Measurements from ENCODE around the gene PRMT7.
A peak's percentile ranks its signal among the peaks of the same experiment; 100 is the strongest.

Gene PRMT7, protein sequence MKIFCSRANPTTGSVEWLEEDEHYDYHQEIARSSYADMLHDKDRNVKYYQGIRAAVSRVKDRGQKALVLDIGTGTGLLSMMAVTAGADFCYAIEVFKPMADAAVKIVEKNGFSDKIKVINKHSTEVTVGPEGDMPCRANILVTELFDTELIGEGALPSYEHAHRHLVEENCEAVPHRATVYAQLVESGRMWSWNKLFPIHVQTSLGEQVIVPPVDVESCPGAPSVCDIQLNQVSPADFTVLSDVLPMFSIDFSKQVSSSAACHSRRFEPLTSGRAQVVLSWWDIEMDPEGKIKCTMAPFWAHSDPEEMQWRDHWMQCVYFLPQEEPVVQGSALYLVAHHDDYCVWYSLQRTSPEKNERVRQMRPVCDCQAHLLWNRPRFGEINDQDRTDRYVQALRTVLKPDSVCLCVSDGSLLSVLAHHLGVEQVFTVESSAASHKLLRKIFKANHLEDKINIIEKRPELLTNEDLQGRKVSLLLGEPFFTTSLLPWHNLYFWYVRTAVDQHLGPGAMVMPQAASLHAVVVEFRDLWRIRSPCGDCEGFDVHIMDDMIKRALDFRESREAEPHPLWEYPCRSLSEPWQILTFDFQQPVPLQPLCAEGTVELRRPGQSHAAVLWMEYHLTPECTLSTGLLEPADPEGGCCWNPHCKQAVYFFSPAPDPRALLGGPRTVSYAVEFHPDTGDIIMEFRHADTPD

DNA sequence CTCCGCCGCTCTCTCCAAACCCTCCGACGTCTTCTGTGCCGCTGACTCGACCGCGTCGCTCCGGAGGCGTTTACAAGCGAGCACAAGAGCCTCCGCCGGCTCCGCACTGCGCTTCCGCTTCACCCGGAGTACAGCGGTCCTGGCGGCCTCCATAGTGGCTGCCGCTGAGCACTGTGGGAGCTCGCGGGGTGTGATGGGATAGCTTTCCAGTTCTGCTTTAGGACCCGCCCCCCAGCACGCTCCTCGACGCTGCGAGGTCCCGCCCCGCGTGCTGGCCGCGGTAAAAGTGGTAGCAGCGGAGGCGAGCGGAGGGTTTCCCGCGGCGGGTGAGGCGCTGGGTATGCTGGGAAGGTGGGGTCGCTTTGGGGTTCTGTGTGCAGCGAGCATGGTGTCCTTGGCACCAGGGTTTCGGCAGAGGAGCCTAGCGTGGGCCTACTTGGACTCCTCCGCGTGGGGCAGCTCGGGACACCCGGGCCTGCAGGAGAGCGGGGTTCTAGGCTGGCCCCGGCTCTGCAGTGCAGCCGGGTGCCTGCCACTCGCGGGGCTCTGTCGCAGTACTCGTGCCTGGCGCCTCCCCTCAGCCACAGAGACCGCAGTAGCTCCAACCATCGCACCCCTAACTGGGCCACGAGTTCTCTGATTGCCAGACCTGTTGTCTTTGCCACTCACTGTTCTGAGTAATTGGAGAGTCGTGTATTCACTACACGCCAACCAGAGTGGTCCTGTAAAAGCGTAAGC is at the start of gene PRMT7, which contains the start of gene SLC7A6OS:
PRMT7 (plus strand) TSS at position 246 of the 738 bp plus-strand sequence. CDS start 4,961 bp downstream, outside the sequence.
SLC7A6OS (minus strand) TSS at position 173 of the 738 bp plus-strand sequence; CDS start at position 153, 20 bp downstream.
- TF ChIP-seq, protein P1, sequence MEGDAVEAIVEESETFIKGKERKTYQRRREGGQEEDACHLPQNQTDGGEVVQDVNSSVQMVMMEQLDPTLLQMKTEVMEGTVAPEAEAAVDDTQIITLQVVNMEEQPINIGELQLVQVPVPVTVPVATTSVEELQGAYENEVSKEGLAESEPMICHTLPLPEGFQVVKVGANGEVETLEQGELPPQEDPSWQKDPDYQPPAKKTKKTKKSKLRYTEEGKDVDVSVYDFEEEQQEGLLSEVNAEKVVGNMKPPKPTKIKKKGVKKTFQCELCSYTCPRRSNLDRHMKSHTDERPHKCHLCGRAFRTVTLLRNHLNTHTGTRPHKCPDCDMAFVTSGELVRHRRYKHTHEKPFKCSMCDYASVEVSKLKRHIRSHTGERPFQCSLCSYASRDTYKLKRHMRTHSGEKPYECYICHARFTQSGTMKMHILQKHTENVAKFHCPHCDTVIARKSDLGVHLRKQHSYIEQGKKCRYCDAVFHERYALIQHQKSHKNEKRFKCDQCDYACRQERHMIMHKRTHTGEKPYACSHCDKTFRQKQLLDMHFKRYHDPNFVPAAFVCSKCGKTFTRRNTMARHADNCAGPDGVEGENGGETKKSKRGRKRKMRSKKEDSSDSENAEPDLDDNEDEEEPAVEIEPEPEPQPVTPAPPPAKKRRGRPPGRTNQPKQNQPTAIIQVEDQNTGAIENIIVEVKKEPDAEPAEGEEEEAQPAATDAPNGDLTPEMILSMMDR (IDR thresholded peaks at IDR 0.05; ENCODE audit: insufficient read depth, low read depth, low read length, missing control alignments): no peak
- DNase-seq (ENCODE audit: low read depth): peak; percentile 95
- H3K4me3 ChIP-seq (ENCODE audit: low read depth, low read length): peak within 1 kb of the TSS; percentile 89

DNA sequence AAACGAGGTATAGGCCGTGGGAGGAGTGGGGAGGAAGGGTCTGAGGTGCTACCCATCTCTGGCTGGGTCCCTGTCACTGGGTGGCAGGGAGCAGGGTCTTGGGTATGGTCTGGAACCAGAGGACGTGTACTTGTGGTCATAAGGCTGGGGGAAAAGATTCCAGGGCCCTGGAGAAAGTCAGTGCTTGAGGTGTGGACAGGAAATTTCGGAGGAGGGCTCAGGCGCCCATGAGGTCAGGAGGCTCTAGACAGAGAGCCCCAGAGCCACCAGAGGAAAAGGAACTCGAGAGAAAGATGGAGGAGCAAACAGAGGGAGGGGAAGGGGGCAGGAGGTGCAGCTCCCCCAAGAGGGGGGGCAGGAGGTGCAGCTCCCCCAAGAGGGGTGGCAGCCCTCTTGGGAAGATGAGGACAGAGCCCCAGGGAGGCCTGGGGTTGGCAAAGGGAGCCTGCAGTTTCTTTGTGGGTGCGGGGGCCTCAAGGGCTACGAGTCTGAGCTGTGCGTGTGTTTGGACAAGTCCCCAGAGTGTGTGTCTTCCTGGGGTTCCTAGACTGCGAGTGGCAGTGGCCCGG is 47.2 kb upstream of the PRMT7 start:
- no peak for DNase-seq (ENCODE audit: low read depth)
- peak overlapping the region; percentile 72 for H3K4me3 ChIP-seq (ENCODE audit: low read depth, low read length)
- TF ChIP-seq, protein P1 (IDR thresholded peaks at IDR 0.05; ENCODE audit: insufficient read depth, low read depth, low read length, missing control alignments): no peak

DNA sequence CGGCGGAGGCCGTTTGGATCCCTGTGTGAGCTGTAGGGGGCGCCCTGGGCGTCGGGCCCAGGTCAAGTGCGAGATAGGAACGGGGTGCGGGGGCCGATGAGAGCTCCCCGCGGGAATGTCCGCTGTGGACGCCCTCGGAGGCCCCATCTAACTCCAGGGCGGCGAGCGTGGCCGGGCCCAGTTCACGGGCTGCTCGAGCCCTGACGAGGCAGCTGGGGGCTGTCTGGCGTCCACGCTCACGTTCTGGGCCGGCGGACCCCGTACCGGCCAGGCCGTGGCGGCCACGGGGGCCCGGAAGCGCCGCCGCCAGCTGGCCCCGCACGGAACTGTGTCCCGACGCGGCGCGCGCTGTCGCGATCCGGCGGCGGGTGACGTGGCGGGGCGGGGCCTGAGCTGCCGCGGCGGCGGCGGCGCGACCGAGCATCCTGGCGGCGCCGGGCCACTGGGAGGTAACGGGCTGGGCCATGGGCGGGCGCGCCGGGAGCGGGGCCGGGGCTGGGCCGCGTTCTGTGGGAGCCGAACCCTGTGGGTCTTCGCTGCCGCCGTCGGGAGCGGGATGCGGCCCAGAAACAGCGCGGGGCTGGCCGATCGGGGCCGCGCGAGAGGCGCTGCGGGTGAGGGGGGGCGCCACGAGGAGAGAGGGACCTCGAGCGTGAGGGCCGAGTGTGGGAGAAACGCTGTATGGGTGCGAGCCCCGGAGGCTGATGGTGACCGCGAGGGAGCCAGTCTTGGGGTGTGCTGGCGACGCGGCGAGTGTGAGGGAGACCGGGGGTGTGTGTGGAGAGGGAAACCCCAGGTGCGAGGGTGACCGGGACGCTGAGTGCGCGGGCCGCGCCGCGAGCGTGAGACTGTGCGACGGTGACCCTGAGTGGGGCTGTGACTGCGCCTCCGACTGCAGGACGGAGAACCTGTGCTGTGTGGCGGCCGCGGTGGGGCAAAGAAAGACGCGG is 46.4 kb upstream of the PRMT7 start, which contains the start of gene SLC7A6:
SLC7A6 (plus strand) TSS at position 399 of the 950 bp plus-strand sequence. CDS start 10,201 bp downstream, outside the sequence.
- DNase-seq (ENCODE audit: low read depth): peak; percentile 92
- H3K4me3 ChIP-seq (ENCODE audit: low read depth, low read length): peak within 1 kb of the TSS; percentile 72
- TF ChIP-seq, protein P1 (IDR thresholded peaks at IDR 0.05; ENCODE audit: insufficient read depth, low read depth, low read length, missing control alignments): peak; percentile 75

DNA sequence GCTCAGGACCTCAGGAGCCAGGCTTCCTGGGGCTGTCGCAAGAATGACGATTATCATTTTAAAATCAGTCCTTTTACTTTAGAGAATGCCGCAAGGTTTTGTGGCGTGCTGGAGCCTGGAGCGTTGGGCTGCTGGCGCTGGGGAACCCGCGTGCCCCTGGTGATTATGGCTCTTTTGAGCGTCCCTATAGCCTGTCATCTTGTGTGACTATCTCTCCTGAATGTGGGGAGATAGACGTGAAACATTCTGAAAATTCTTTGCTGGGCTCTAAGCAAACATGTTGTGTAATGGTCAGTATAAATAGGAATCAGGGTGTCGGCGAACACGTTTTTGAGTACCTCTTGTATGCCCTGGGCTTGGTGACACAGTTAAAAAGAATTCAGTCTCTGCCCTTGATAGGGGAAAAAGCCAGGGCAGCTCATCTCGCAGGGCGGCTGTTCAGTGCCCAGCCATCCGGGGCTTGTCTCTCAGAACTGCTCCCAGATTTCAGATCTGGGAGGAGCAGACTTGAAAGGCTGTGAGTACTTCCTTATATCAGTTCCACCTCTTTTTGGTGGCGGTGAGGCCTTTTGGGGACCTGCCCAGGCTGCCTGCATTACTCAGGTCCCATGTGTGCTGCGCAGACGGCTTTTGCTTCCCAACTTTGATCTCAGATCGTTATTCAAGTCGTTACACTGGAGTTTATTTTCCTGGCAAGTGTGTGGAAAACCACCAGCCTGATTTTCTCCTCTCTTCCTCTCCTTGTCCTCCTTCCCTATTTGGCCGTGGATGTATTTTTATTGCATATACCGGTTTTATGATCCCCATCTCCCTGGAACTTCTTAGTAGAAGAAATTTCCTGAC is 45.5 kb upstream of the PRMT7 start:
- H3K4me3 ChIP-seq (ENCODE audit: low read depth, low read length): peak overlapping the region; percentile 63
- TF ChIP-seq, protein P1 (IDR thresholded peaks at IDR 0.05; ENCODE audit: insufficient read depth, low read depth, low read length, missing control alignments): no peak
- peak; percentile 70 for DNase-seq (ENCODE audit: low read depth)

DNA sequence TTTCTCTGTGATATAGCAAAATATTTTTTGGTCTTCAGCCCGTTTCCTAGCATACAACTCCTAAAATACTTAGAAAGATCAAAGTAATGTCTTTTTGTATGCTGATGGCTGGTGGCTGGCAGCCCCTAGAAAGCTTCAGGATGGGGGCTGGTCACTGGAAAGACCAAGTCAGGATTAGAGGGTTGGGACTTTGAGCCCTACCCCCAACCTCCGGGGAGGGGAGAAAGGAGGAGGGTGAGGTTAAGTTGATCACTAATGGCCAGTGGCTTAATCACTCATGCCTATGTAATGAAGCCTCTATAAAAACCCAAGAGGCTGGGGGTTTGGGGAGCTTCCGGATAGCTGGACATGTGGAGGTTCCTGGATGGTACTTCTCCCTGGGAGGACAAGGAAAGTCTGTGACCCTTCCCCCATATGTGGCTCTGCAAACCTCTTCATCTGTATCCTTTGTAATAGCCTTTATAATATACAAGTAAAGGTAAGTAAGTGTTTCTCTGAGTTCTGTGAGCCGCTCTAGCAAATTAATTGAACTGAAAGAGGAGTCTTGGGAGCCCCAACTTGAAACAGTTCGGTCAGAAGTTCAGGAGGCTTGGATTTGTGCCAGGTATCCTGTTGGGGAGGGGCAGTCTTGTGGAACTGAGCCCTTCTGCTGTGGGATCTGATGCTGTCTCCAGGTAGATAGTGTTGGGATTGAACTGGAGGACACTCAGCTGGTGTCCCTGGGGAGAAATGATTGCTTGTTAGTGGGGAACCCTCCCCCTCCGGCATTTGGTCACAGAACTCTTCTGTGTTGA is 43.0 kb upstream of the PRMT7 start:
- H3K4me3 ChIP-seq (ENCODE audit: low read depth, low read length): no peak overlapping the region
- TF ChIP-seq, protein P1 (IDR thresholded peaks at IDR 0.05; ENCODE audit: insufficient read depth, low read depth, low read length, missing control alignments): no peak
- DNase-seq (ENCODE audit: low read depth): no peak

All from GM12865 (cell line).